Left lung (tissue), 10 donors: Measurements from ENCODE around the gene GSTM3. TPM values are rescaled to one million over a fixed set of nuclear protein-coding genes. Genes with fewer than 3 reads are reported as not detected.

Experiments
- ATAC-seq: fragments of 200-7000 bp; cut with Tn5 transposase; one replicate; pipeline ENCODE4 v1.9.1; 2020; ENCODE audit warnings: moderate library complexity
- DNase-seq, 4 donors: peaks; one replicate each; pipeline ENCODE4 v3.0.0-alpha.2; 2013 to 2020
- H3K27ac ChIP-seq, 2 donors: fragments of 200-600 bp; sonication (generic) in 1 of 2; one replicate each; pipeline versions ENCODE4 v1.5.0 to v1.8.0; 2020 to 2021
- H3K27me3 ChIP-seq, 2 donors: fragments of 200-600 bp; sonication (generic) in 1 of 2; one replicate each; pipeline versions ENCODE4 v1.5.0 to v1.8.0; 2020 to 2021
- H3K36me3 ChIP-seq, 2 donors: fragments of 200-600 bp; sonication (generic) in 1 of 2; one replicate each; pipeline versions ENCODE4 v1.5.0 to v1.8.0; 2020 to 2021
- H3K4me1 ChIP-seq, 2 donors: fragments of 200-600 bp; one replicate each; pipeline ENCODE4 v1.8.0; 2021
- H3K4me3 ChIP-seq, 2 donors: fragments of 200-600 bp; sonication (generic) in 1 of 2; one replicate each; pipeline versions ENCODE4 v1.5.0 to v1.8.0; 2020 to 2021; ENCODE audit warnings: mild to moderate bottlenecking in 1 of 2
- H3K9me3 ChIP-seq, 2 donors: fragments of 200-600 bp; sonication (generic) in 1 of 2; one replicate each; pipeline versions ENCODE4 v1.5.0 to v1.8.0; 2020 to 2021
- CTCF ChIP-seq, 2 donors: fragments of 200-600 bp; sonication (generic) in 1 of 2; IDR thresholded peaks; one replicate each; pipeline versions ENCODE4 v1.5.0 to v1.8.0; 2021; ENCODE audit warnings: antibody characterized with exemption in 2 of 2
- intact Hi-C, 2 donors: fragments of 100-400 bp; cut with DNase I; formaldehyde crosslinking; loops; one replicate each; pipeline versions ENCODE4 v1.11.2 to v1.14.2; 2022
- polyA plus RNA-seq, 6 donors: library from polyadenylated mRNA; unstranded; fragments of 120-200 nt; gene quantifications; one replicate each; pipeline ENCODE4 v1.2.1, GENCODE V29; 2013; ENCODE audit not compliant: insufficient read length in 6 of 6
- total RNA-seq, 2 donors: library from RNA; stranded (reverse); fragmentation: NEBNext Ultra II Directional; extraction: Animal tissue kit (Norgen Biotek cat#: 25700); gene quantifications; one replicate each; pipeline ENCODE4 v1.2.1, GENCODE V29; 2021
- donor health status: DM: no; HTN: yes; CAD: no.
- donor health status: DM: no; HTN: no; CAD: no.

Gene GSTM3
- total and polyA plus RNA-seq, 8 donors, result 13.8 to 142 (median 104) TPM

GRCh38 chr1:109788695-109789521 is 48.1 kb upstream of the GSTM3 start:
- DNase-seq, result peak in 1 of 4 donors; percentile 30
- Histone ChIP-seq H3K4me1 (peaks cover 28 to 72% of the 10 kb centered on the region in 2 donors), H3K27me3 (no peaks in the 10 kb centered on the region), H3K9me3 (no peaks in the 10 kb centered on the region), H3K36me3 (no peaks in the 10 kb centered on the region), H3K4me3 (no peak overlapping the region), H3K27ac (peak overlapping the region in 1 of 2 donors; percentile 81)
- intact Hi-C loops, result no loop called here
- ATAC-seq, result no peak
- peak in 1 of 2 donors; percentile 16 for TF ChIP-seq CTCF (IDR thresholded peaks at IDR 0.05)

DNA sequence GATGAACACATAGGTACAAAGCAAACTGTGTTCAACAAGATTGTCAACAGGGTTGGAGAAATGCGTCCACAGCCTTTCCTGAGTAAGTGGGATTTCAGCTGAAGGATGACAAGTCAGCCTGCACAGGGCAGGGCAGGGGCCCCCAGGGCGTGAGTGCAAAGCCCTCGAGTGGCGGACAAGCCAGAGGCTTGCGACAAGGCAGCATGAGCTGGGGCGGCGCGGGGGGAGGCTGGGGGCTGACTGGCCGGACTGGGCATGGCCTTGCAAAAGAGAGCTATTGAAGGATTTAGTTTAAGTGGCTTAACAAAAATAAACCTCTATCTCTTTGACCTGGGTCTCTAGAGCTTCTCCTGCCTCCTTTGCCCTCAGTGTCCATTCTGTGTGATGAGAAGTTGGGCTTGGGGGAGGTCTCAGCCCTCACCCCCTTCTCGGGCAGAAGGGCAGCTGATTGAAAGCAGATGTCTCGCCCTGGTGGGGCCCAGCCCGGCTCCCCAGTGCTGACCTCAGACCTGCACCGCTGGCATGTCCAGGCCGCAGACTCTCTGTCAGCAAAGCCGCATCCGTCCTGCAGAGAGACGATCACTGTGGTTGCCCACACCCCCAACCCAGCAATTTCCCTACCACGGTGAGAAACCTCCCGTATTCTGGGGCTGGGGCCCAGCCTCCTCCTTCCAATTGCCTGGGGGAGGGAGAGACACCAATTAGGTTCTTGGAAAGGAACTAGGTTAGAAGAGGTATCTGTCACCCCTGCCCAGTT is 47.2 kb upstream of the GSTM3 start:
- DNase-seq, result peak in 1 of 4 donors; percentile 32
- no peak for ATAC-seq
- H3K4me1 ChIP-seq, result peaks cover 22 to 63% of the 10 kb centered on the region in 2 donors
- H3K27me3 ChIP-seq, result no peaks in the 10 kb centered on the region
- H3K36me3 ChIP-seq, result no peaks in the 10 kb centered on the region
- no peaks in the 10 kb centered on the region for H3K9me3 ChIP-seq
- H3K4me3 ChIP-seq, result no peak overlapping the region
- intact Hi-C loops, result no loop called here
- no peak for TF ChIP-seq CTCF (IDR thresholded peaks at IDR 0.05)
- H3K27ac ChIP-seq, result no peak overlapping the region

DNA sequence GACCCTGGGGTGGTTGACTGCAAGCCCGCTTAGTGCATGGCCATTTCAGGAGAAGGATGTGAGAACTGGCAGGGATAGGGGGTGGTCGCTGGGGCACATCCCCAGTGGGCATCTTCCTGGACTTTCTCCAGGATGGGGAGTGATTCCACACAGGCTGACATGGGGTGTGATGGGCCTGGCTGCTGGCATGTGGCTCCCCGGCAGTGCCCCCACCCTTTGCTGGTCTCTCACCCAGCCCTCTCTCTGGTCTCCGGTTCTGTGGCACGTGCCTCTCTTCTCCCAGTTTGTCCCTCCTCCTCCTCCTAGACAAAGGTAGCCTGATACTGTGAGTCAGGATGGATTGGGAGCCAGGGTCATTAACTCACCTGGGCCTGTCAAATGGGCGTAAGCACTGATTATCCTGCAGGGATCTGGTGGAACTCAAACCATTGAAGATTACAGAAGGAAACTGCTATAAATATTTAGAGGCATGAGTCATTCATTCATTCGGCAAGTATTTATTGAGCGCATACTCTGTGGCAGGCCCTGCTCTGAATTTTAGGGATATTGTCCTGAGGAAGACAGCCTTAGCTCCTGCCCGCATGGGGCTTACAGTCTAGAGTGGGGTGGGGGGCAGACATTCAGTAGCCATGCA is 46.5 kb upstream of the GSTM3 start:
- no peak for ATAC-seq
- Histone ChIP-seq H3K9me3 (no peaks in the 10 kb centered on the region), H3K27me3 (no peaks in the 10 kb centered on the region), H3K4me1 (peaks cover 21 to 60% of the 10 kb centered on the region in 2 donors), H3K36me3 (no peaks in the 10 kb centered on the region), H3K4me3 (no peak overlapping the region), H3K27ac (no peak overlapping the region)
- TF ChIP-seq CTCF (IDR thresholded peaks at IDR 0.05), result no peak
- intact Hi-C loops, result no loop called here
- peak in 1 of 4 donors; percentile 11 for DNase-seq

DNA sequence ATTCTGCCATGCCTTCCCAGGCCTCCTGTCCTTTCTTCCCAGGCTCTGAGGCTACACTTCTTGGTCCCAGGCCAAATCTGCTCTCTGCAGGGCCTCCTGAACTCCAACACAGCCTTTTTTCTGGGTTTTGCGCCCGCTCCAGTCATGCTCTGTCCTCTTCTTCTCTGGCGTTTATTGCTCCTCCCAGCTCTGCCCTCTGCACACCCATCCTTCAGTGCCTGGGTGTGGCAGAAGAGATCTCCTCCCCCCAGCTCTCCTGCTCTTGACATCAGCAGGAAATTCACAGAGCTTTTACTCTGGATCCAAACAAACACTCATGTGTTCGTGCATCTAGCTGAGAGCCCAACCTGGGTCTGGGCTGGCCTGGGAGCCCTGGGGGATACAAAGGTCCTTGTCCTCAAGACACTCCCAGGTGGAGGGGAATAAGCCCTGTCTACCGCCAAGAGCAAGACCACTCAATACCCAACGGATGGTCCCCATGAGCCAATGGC is 45.7 kb upstream of the GSTM3 start:
- H3K4me3 ChIP-seq, result no peak overlapping the region
- peak; percentile 84 for ATAC-seq
- H3K4me1 ChIP-seq, result peaks cover 13 to 53% of the 10 kb centered on the region in 2 donors
- DNase-seq, result peak in 1 of 4 donors; percentile 67
- H3K27ac ChIP-seq, result no peak overlapping the region
- no peaks in the 10 kb centered on the region for H3K9me3 ChIP-seq
- H3K36me3 ChIP-seq, result no peaks in the 10 kb centered on the region
- intact Hi-C loops, result no loop called here
- TF ChIP-seq CTCF (IDR thresholded peaks at IDR 0.05), result no peak
- H3K27me3 ChIP-seq, result no peaks in the 10 kb centered on the region
